Karpas-422 (cell line): ENCODE measurements around the gene CLVS2. TPM values are rescaled to one million over a fixed set of nuclear protein-coding genes. Genes with fewer than 3 reads are reported as not detected.

ENCODE experiments used
- DNase-seq: peaks from one replicate; pipeline ENCODE4 v3.0.0-alpha.2; 2015
- H2AFZ ChIP-seq: fragments of 200-600 bp; sonication (generic); 2 replicates; pipeline ENCODE4 v1.6.1; 2014; ENCODE audit warnings: antibody characterized with exemption, low read length, mixed read lengths
- H3K27ac ChIP-seq: fragments of 200-600 bp; sonication (generic); 2 replicates; pipeline ENCODE4 v1.5.1; 2014; ENCODE audit warnings: mild to moderate bottlenecking, low read length, moderate library complexity
- H3K27me3 ChIP-seq: fragments of 200-600 bp; sonication (generic); 2 replicates; pipeline ENCODE4 v1.6.1; 2014; ENCODE audit warnings: low read length, mixed read lengths
- H3K36me3 ChIP-seq: fragments of 200-600 bp; sonication (generic); 2 replicates; pipeline ENCODE4 v1.6.1; 2014; ENCODE audit warnings: low read length, mixed read lengths; ENCODE audit not compliant: insufficient read depth
- H3K4me1 ChIP-seq: fragments of 200-600 bp; sonication (generic); 2 replicates; pipeline ENCODE4 v1.6.1; 2014; ENCODE audit warnings: mild to moderate bottlenecking, low read length, mixed read lengths
- H3K4me2 ChIP-seq: fragments of 200-600 bp; sonication (generic); 2 replicates; pipeline ENCODE4 v1.6.1; 2014; ENCODE audit warnings: low read length, low read depth, mild to moderate bottlenecking; ENCODE audit not compliant: poor library complexity, severe bottlenecking
- H3K4me3 ChIP-seq: fragments of 200-600 bp; sonication (generic); 2 replicates; pipeline ENCODE4 v1.5.1; 2014; ENCODE audit warnings: mild to moderate bottlenecking, antibody characterized with exemption, low read length, mixed read lengths
- H3K79me2 ChIP-seq: fragments of 200-600 bp; sonication (generic); 2 replicates; pipeline ENCODE4 v1.6.1; 2014; ENCODE audit warnings: mild to moderate bottlenecking, low read length, mixed read lengths
- H3K9ac ChIP-seq: fragments of 200-600 bp; sonication (generic); 2 replicates; pipeline ENCODE4 v1.6.0; 2014; ENCODE audit warnings: low read length
- H3K9me2 ChIP-seq: fragments of 200-600 bp; sonication (generic), shearing (Covaris generic); replicated peaks from 2 replicates; pipeline ENCODE4 v1.6.0; 2014; ENCODE audit warnings: mild to moderate bottlenecking, low read length, moderate library complexity; ENCODE audit not compliant: insufficient read depth
- H3K9me3 ChIP-seq: fragments of 300-700, 200-600 bp; sonication (generic); 2 replicates; pipeline ENCODE4 v1.6.1; 2014; ENCODE audit warnings: low read length, mixed read lengths
- H4K20me1 ChIP-seq: fragments of 200-600 bp; sonication (generic); 2 replicates; pipeline ENCODE4 v1.6.1; 2014; ENCODE audit warnings: mild to moderate bottlenecking, antibody characterized with exemption, low read length, low read depth; ENCODE audit not compliant: insufficient read depth
- total RNA-seq: library from RNA; depleted of rRNA; stranded (reverse); fragments of >200 nt; shearing (Covaris generic); gene quantifications from 2 replicates; pipeline ENCODE4 v1.2.3, GENCODE V29; 2014; ENCODE audit warnings: low replicate concordance

Gene CLVS2
- total RNA-seq, 1 experiment from 2014 or later = not detected

- Histone ChIP-seq H3K4me3 (no peak overlapping the region), H3K4me2 (no peak overlapping the region), H3K79me2 (no peaks in the 10 kb centered on the region), H3K27ac (no peak overlapping the region), H3K9me2 (no peaks in the 10 kb centered on the region), H2AFZ (no peak overlapping the region), H3K9me3 (peaks cover 11% of the 10 kb centered on the region), H3K27me3 (no peaks in the 10 kb centered on the region), H3K9ac (no peak overlapping the region), H4K20me1 (no peaks in the 10 kb centered on the region), H3K4me1 (no peaks in the 10 kb centered on the region), H3K36me3 (no peaks in the 10 kb centered on the region)
- DNase-seq = no peak
Observed at GRCh38 chr6:123030282-123030681, 34.2 kb downstream of the CLVS2 start.

- no peaks in the 10 kb centered on the region for H3K4me1 ChIP-seq
- no peaks in the 10 kb centered on the region for H4K20me1 ChIP-seq
- H3K27ac ChIP-seq = no peak overlapping the region
- H3K79me2 ChIP-seq = no peaks in the 10 kb centered on the region
- no peaks in the 10 kb centered on the region for H3K9me2 ChIP-seq
- DNase-seq = no peak
- peaks cover 7% of the 10 kb centered on the region for H3K9me3 ChIP-seq
- no peaks in the 10 kb centered on the region for H3K36me3 ChIP-seq
- no peak overlapping the region for H2AFZ ChIP-seq
- no peak overlapping the region for H3K9ac ChIP-seq
- H3K4me3 ChIP-seq = no peak overlapping the region
- H3K4me2 ChIP-seq = no peak overlapping the region
- no peaks in the 10 kb centered on the region for H3K27me3 ChIP-seq
Observed at GRCh38 chr6:123036648-123037047, 40.6 kb downstream of the CLVS2 start.

GRCh38 chr6:123039431-123039830 is 43.4 kb downstream of the CLVS2 start:
- Histone ChIP-seq H4K20me1 (no peaks in the 10 kb centered on the region), H3K4me1 (no peaks in the 10 kb centered on the region), H2AFZ (no peak overlapping the region), H3K79me2 (no peaks in the 10 kb centered on the region), H3K27me3 (no peaks in the 10 kb centered on the region), H3K9me3 (peaks cover 5% of the 10 kb centered on the region; the same call in 1 of the 2 replicates), H3K4me3 (no peak overlapping the region), H3K9ac (no peak overlapping the region), H3K9me2 (no peaks in the 10 kb centered on the region), H3K4me2 (no peak overlapping the region), H3K27ac (no peak overlapping the region), H3K36me3 (no peaks in the 10 kb centered on the region)
- DNase-seq = no peak

GRCh38 chr6:123042401-123042800 is 46.4 kb downstream of the CLVS2 start:
- no peak overlapping the region for H3K27ac ChIP-seq
- H3K9me2 ChIP-seq = no peaks in the 10 kb centered on the region
- no peaks in the 10 kb centered on the region for H3K79me2 ChIP-seq
- DNase-seq = no peak
- H3K4me2 ChIP-seq = no peak overlapping the region
- H3K9ac ChIP-seq = no peak overlapping the region
- no peaks in the 10 kb centered on the region for H3K36me3 ChIP-seq
- H3K9me3 ChIP-seq = peaks cover 5% of the 10 kb centered on the region; the same call in 1 of the 2 replicates
- H3K4me1 ChIP-seq = no peaks in the 10 kb centered on the region
- H3K4me3 ChIP-seq = no peak overlapping the region
- no peak overlapping the region for H2AFZ ChIP-seq
- H3K27me3 ChIP-seq = no peaks in the 10 kb centered on the region
- no peaks in the 10 kb centered on the region for H4K20me1 ChIP-seq

GRCh38 chr6:123044341-123044860 is 48.4 kb downstream of the CLVS2 start:
- Histone ChIP-seq H3K9ac (no peak overlapping the region), H2AFZ (no peak overlapping the region), H3K4me3 (no peak overlapping the region), H3K9me2 (no peaks in the 10 kb centered on the region), H3K9me3 (peaks cover 5% of the 10 kb centered on the region; the same call in 1 of the 2 replicates), H3K36me3 (no peaks in the 10 kb centered on the region), H3K4me1 (no peaks in the 10 kb centered on the region), H3K27me3 (no peaks in the 10 kb centered on the region), H3K79me2 (no peaks in the 10 kb centered on the region), H4K20me1 (no peaks in the 10 kb centered on the region), H3K4me2 (no peak overlapping the region), H3K27ac (no peak overlapping the region)
- no peak for DNase-seq

DNA sequence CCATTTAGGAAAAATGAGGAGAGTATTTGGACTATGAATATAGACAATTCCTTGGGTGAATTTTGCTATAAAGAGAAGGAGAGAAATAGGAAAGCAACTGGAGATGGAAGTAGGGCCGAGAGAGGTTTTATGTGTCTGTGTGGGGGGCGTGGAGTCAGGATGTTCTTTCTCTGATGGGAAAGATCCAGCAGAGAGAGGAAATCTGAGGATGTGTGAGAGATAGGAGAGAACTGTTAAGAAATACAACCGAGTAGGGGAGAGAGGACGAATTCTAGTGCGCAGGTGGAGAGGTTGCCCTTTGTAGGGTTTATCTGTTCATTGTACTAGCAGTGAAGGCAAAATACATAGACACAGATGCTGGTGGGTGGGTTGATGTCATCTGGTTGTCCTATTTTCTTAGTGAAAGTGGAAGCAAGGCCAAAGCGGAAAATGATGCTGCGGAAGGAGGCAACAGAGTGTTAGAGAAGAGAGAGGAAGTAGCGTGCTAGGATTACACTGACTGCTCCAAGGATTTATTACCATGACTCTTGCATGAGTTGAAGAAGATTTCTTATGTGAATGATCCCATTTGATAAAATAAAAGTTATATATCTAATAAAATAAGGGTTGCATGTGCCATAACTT is 57.7 kb downstream of the CLVS2 start:
- H4K20me1 ChIP-seq = no peaks in the 10 kb centered on the region
- H3K36me3 ChIP-seq = no peaks in the 10 kb centered on the region
- H3K9me3 ChIP-seq = peaks cover 20% of the 10 kb centered on the region
- H3K9me2 ChIP-seq = no peaks in the 10 kb centered on the region
- H3K79me2 ChIP-seq = no peaks in the 10 kb centered on the region
- H3K27ac ChIP-seq = no peak overlapping the region
- no peaks in the 10 kb centered on the region for H3K27me3 ChIP-seq
- DNase-seq = no peak
- H3K4me1 ChIP-seq = no peaks in the 10 kb centered on the region
- no peak overlapping the region for H2AFZ ChIP-seq
- H3K4me3 ChIP-seq = no peak overlapping the region
- no peak overlapping the region for H3K9ac ChIP-seq
- H3K4me2 ChIP-seq = no peak overlapping the region

- no peaks in the 10 kb centered on the region for H3K36me3 ChIP-seq
- H3K27ac ChIP-seq = no peak overlapping the region
- no peak for DNase-seq
Observed at GRCh38 chr6:123055256-123055655, 59.2 kb downstream of the CLVS2 start.

GRCh38 chr6:123062670-123063069 is 66.6 kb downstream of the CLVS2 start:
- H4K20me1 ChIP-seq = no peaks in the 10 kb centered on the region
- H3K9me2 ChIP-seq = no peaks in the 10 kb centered on the region
- no peak for DNase-seq
- H3K36me3 ChIP-seq = no peaks in the 10 kb centered on the region
- no peak overlapping the region for H2AFZ ChIP-seq
- H3K79me2 ChIP-seq = no peaks in the 10 kb centered on the region
- H3K9ac ChIP-seq = no peak overlapping the region
- H3K27me3 ChIP-seq = no peaks in the 10 kb centered on the region
- no peaks in the 10 kb centered on the region; the same call in 1 of the 2 replicates for H3K9me3 ChIP-seq
- no peak overlapping the region for H3K4me3 ChIP-seq
- H3K27ac ChIP-seq = no peak overlapping the region
- no peaks in the 10 kb centered on the region for H3K4me1 ChIP-seq
- no peak overlapping the region for H3K4me2 ChIP-seq

More at GRCh38 chr6:123055256-123055655, 59.2 kb downstream of the CLVS2 start:
- H3K4me1 ChIP-seq = no peaks in the 10 kb centered on the region
- no peak overlapping the region for H3K4me3 ChIP-seq
- H3K9ac ChIP-seq = no peak overlapping the region
- no peak overlapping the region for H2AFZ ChIP-seq
- H3K27me3 ChIP-seq = no peaks in the 10 kb centered on the region
- no peaks in the 10 kb centered on the region for H3K79me2 ChIP-seq
- H4K20me1 ChIP-seq = no peaks in the 10 kb centered on the region
- H3K9me2 ChIP-seq = no peaks in the 10 kb centered on the region
- no peak overlapping the region for H3K4me2 ChIP-seq
- H3K9me3 ChIP-seq = peaks cover 18% of the 10 kb centered on the region
